Muscle of arm (tissue), 12 donors: Measurements from ENCODE around the gene KSR1. TPM values are rescaled to one million over a fixed set of nuclear protein-coding genes. Genes with fewer than 3 reads are reported as not detected.

ENCODE experiments used
- polyA plus RNA-seq, 12 donors: library from polyadenylated mRNA; unstranded; fragments of 120-200 nt; gene quantifications; one replicate each; pipeline ENCODE4 v1.2.1, GENCODE V29; 2013; ENCODE audit not compliant: insufficient read length in 12 of 12

KSR1 gene
- polyA plus RNA-seq, 12 donors: 61.7 to 121 (median 95.5) TPM; not detected in 1

Other genes with a start within 250 kb of the KSR1 start
- 100 to 1,000 TPM; 107 to 360 (median 192) TPM for gene WSB1, start 162.3 kb upstream of the KSR1 start, polyA plus RNA-seq
- 10 to 100 TPM in 8 of 12 donors, 1 to 10 TPM in 3, not detected in 1; 7.4 to 51.7 (median 11.5) TPM for gene LGALS9, start 174.7 kb downstream of the KSR1 start, polyA plus RNA-seq